DLD1 (cell line): ENCODE data around the gene SLC51B.
"Not testable (repeated sequence)": the region's sequence is repeated elsewhere in the genome, so short reads cannot be mapped to it uniquely, and the experiment has no call there.

Experiments
- in situ Hi-C: cut with HindIII; loops from 2 replicates; pipeline ENCODE4 v1.10.0; 2017; ENCODE audit warnings: low sequenced_read_pairs

Gene SLC51B

DNA sequence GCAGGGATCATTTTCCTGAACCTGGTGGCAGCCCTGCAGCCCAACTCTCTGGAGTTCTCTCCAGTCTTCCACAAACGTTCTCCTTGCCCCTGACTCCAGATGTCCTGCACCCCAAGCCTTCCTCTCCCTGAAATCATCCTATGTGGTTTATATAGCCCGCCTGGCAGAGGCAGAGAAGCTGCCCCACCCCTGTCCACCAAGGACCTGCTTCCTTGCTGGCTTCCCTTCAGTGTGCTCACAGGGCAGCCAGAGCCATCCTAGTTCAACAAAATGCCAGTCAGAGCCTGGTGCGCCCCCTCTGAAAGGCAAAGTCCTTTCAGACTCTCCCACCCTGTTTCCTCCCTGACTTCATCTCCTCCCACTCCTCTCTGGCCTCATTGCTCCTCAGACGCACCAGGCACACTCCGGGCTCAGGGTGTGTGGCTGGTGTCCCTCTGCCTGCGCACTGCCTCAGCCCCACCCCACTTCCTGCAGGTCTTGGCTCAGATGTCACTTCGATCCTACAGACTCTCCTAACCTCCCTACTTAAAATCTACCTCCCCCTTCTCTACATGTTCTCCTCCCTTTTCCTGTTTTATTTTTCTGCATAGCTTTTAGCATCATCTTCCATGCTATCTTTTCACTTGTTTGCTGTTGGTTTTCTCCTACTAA lies 37.2 kb downstream of the SLC51B start:
- in situ Hi-C loops: no loop called here

DNA sequence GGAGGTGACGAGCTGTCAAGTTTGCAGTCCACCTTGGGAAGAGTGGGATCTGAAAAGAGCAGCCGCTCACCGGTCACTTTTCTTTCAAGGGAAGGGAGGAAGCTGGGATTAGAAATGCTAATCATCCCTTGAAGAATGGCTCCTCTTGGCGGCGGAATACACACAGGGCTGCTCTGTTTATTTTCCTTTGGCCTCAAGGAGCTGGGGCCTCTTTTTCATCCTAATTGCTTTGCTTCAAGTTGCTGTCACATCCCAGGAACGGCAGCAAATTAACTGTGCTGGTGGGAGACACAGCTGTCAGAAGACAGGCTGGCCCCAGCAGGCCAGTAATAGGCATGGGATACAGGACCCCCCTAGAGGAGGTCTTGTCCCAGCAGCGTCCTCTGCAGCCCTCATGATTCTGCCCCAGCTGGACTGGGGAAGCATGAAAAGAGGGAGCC lies 38.1 kb downstream of the SLC51B start:
- in situ Hi-C loops: no loop called here

DNA sequence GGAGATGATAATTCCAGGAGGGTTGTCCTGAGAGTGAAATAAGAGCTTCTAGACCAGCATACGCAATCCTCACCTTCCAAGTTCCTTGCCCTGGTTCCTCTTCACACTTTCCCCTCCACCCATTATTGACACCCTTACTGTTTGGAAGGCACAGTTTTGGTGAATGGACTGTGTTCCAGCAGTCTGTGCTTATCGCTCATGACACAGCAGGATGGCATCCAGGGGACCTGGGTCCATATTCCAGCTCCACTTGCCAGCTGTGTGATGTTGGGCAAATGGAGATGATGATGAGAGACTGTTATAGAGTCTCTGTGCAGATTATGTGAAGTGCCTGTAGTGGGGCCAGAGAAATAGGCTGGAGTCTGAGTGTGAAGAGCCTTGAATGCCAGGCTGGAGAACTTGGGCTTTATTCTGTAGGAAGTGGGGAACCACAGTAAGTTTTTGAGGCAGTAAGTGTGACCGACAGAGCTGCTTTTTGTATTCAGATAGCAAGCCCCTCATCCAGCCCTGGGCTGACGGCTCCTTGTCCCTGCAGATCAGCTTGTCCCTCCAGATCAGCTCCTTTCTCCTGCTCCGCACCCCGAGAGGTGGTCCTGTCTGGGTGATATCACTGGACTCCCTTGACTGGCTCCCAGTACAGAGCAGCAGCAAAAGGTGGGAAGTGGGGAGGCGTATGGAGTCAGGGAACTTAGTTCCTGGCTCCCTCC lies 39.5 kb downstream of the SLC51B start:
- in situ Hi-C loops: no loop called here

DNA sequence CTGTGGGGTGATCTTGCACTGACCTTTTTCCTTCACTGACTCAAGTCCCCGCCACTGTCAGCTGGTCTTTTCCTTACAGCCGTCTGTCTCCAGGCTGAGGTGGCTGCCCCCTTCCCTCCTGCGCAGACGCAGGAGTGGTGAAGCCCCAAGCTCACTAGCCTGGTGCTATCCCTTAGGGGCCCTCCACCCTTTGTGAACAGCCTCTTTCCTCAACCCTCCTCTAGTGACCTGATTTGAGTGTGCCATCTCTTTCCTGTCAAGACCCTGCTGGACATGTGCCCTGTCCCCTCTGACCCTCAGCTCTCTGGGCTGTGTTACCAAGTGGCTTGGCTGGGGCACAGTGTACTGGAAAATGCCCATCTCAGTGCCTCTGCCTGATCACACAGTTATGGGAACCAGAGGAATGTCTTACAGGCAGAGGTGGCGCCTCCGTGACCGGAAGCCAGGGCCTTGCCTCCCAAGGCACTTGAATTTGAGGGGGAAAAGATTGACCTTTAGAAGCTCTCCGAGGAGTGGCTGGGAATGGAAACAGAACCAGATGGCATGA lies 40.1 kb downstream of the SLC51B start:
- in situ Hi-C loops: no loop called here

DNA sequence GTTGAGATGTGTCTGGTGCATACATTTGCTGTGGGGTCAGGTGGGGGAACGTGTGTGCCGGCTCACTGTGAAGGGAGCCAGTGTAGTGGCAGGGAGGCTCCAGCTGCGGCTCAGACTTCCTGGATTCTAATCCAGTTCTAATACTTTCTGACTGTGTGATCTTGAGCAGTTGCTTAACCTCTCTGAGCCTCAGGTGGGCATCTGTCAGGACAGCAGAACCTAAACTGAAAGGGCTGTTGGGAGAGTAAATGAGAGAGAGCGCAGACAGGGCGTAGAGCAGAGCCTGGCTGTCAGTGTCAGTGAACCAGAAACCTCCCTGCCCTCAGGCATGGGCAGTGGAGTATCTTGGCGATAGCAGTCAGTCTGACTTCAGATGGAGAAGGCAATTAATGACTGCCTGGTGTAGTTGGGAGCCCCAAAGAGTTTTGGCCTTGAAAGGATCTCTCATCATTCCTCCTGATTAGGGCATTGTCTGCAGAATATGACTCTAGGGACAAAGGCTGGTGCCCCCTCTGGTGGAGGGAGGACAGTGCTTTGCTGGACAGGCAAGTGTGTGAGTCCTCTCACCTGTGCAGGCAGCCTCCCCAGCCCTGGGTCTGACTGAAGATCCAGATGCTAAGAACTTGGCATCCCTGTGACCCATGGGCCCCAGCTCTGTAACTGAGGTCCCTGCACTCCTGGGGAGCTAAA lies 40.9 kb downstream of the SLC51B start:
- in situ Hi-C loops: no loop called here

DNA sequence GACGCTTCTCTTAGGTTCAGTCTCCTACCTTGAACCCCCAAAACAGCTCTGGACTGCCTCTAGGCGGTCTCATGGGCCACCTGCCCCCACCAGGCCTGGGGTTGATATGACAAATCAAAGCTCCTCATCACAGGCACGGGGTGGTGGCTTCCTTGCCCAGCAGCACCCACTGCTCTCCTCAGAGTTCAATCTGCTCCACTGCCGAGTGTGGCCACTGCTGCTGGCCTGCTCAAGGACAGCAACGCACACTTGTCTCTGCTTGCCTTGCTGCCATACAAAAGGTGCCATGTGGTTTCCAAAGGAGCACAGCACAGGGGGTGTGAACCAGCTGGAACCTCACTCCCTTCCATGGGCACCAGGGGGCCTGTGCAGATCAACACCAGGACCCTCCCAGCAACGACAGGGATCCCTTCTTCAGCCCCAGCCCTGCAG lies 41.5 kb downstream of the SLC51B start:
- in situ Hi-C loops: no loop called here

DNA sequence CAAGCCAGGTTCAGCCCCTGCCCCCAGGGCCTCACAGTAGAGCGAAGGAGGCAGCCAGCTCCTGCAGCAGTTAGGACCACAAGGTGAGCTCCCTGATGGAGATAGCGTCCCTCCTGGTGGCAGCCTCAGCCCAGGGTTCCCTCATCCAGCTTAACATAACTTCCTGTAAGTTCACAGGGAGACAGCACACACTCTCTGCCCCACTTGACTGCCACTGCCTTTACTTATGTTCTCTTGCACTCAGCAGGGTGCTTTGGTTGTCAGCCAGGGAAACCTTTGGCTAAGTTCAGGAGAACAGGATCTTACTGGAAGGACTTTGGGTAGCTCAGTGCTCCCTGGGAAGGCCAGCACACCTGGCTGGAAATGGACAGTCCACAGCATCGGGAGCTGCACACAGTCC lies 42.2 kb downstream of the SLC51B start:
- in situ Hi-C loops: no loop called here

DNA sequence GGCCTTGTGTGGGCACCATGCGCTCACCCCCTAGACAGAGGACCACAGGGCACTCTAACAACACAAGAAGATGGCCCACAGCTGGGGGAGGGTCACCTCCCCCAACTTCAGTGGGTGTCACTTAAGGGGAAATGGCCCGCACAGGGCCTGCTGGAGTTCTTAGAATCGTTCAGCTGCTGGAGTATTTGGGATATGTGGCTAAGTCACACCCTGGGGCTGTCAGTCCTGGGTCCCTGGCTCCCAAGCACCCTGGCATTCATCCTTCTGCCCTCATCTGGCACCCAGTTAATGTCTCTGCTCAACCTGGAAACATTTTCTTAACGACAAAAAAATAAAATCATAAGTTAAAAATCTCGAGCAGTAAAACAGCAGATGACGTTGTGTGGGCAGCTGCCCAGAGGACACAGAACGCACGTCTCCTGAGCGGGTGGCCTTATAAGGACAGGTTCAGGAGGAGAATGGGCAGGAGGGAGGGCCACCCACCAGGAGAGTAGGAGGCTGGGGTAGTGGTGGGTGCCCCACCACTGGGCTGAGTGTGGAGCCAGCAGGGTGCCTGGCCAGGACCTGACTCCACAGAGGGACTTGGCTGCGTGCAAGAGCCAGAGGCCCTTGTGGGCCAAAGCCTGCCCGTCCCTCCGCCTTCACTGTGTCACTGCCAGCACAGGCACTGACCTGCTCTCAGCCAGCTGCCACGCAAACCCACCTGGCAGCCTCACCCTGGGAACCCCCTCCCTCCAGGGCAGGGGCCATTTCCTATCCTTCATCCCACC lies 42.9 kb downstream of the SLC51B start:
- in situ Hi-C loops: no loop called here

DNA sequence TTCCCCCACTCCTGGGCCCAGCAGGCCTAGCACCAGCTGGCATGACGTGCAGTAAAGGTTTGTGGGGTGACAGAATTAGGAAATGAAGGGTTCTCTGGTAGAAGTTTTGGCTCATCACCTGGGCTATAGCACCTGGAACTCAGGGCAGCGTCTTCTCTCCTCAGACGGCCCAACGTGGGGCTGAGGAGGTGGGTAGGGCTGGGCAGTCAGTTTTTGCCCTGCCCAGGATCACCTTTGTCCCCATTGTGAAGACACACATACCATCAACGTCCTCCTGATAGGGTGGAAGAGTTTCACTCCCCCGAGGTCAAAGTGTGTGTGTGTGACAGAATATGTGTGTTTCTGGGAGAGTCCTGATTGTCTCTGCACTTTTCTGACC lies 43.4 kb downstream of the SLC51B start:
- in situ Hi-C loops: no loop called here

DNA sequence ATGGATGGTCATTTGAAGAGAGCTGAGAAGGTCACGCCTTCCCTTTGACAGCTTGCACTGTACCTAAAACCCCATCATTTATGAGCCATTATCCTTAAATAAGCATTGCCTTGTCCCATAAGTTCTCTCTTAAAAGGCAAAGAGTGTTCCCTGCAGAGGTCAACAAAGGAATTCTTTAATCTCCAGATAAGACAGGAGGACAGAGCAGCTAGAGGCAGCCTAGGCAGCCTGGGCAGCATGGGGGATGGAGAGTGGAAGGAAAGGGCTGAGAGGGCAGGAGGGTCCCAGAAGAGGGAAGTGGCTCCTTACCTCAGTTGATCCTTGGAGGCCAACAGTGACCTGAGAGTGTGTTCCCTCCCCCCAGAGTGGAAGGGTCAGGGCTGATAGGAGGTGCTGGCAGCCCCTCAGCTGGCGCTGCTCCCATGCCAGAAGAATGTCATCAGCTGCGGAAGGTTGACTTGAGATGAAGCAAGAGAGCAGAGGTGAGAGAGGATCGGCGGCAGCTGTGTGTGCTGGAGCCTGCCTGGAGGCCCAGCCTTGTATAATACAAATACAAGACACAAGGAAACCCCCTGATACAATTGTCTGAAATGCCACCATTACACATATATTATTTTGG lies 44.1 kb downstream of the SLC51B start:
- in situ Hi-C loops: no loop called here

DNA sequence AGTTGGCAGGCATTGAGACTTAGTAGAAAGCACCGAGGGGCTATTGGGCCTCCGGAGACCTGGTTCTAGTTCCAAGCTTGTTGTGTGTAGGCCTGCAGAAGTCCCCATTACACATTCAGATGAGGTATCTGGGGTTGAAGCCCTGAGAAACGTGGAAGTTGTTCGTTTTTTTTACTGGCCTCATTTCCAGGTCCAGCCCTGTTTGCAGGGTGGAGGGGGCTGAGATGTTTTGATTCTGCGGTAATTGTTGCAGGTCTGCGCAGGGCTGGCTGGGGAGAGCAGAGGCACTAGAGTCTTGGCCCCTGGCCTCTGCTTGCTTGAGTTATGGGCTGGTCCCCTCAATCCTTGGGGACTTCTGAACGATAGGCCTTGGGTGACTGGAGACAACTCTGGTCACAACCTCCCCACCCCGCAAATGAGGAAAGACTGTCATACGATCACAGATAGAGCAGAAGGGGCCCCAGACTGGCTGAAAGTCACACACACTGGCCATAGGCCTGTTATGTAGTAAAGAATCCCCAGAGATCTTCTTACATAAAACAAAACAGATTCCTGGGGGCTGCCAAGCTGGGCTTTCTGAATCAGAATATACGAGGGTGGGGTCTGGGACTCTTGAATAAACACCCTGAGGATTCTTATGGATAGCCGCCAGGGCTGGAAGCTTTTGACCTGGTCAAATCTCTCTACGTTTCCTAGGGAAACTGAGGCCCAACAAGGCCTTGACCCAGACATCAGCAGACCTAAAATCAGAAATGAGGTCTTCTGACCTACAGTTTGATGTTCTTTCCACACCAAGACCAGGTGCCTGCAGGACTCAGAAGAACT lies 47.0 kb downstream of the SLC51B start:
- in situ Hi-C loops: no loop called here

DNA sequence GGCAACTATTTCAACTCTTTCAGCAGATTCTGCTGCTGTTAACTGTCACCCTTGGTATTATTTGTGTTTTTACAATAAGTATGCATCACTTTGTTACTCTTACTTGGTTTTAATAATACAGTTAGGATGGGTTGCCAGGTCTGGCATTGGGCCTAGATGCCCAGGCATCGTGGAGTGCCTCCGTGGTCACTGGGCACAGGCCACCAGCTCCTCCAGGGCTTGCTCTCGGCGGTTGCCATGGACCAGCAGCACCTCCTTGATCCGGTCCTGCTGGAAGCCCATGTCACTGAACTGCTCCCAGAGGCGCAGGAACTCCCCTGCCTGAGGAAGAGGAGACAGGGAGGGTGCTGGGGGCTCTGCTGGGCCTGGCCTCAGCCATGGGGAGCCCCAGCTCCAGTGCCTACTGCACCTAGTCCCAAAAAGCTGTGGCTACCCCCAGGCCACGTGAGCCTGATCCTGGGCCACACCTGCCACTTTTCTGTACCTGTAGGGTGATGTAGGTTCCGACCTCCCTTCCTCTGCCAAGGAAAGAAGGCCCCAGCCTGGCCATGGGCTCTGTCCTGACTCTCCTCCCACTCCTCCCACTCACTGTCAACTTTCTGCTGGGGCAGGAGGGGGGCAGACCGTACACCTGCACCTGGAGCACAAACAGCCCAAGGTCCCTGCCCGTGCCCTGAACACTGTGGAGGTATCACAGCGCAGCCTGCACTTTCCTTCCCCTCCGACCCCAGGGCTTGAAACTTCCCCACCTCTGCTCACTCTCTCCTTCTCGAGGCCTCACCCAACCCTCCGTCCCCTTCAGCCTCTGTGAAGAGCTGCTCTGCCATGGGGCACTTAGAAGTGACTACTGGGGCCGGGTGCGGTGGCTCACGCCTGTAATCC lies 48.0 kb downstream of the SLC51B start:
- in situ Hi-C loops: no loop called here

DNA sequence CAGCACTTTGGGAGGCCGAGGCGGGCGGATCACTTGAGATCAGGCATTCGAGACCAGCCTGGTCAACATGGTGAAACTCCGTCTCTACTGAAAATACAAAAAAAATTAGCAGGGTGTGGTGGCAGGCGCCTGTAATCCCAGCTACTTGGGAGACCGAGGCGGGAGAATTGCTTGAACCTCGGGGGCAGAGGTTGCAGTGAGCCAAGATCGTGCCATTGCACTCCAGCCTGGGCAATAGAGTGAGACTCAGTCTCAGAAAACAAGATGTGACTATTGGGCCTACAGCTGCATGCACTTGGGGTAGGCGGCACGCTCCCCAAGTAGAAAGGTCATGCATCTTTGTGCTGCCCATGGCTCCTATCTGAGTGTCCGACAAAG lies 48.6 kb downstream of the SLC51B start:
- in situ Hi-C loops: not testable (repeated sequence)

DNA sequence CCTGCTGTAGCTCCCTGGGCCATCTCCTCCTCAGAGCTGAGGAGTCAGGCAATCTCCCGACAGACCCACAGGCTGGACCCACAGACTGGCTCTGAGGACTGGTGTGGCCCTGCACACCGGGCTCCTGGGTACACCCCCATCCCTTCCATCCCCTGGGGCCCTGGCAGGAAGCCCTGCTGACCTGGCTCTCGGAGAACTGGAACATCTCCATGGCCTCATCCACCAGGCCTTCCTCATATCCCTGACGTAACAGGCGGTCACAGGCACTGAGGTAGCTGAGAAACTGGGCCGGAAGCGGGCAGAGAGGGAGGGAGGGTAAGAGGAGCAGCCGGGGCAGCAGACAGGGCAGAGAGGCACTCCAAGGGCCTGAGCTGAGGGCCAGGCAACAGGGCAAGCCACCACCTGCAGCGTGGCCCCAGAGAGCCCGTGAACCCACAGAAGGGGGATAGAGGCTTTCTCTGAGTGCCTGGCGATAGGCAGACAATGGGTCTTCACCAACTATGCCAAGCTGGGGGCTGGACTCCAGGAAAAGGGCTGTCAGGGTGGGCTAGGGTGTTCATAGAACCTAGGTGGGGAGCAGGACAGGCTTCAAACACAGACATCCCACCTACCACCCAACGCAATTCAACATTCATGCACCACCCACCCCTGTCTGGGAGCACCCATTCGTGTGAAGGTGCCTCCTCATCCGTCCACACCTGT lies 49.3 kb downstream of the SLC51B start:
- in situ Hi-C loops: no loop called here

DNA sequence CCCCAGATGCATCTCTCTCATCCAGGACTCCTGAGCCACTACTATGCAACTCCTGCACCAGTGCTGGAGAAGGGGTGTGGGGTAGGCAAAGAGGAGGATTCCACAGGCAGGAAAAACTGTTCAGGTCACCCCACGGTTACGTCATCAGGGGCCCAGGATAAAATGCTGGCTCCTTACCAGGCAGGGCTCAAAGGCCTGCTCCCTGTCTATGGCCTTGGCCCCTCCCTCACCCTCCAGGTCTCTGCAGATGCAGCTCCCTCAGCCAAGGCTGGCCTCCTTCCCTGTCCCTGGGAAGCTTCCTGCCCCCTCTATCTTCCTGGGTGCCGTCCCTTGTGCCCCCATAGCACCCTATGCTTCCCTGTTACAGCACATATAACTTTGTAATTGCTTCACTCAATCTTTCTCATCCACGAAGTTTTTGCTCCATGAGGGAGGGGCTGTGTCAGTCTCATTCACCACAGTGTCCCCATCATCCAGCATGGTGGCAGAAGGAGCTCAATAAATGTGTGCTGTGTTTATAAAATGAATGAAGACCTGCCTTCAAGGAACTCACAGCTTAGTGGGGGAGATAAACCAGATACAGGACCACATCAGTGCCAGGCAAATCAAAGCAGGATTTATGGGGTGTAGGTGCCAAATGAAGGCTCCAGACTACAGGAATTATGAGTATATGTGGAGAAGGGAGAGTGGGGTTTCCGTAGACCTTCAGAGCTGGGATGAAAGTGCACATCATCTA lies 50.0 kb downstream of the SLC51B start:
- in situ Hi-C loops: no loop called here

DNA sequence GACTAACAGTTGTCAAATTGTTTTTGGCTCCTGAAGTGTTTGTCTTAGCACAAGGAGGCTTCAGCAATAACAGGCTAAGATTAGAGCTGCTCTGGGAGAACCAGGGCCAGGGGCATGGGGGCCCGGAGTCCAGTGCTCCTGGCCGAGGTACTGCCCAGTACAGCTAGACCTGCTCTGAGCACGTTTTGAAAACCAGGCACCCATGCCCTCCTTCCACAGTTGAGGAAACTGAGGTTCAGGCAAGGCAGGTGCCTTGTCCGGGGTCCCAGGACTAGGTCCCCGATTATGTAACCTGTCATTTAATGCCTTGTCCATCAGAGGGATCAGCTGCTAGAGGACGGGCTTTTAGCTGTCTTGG lies 50.5 kb downstream of the SLC51B start:
- in situ Hi-C loops: no loop called here

DNA sequence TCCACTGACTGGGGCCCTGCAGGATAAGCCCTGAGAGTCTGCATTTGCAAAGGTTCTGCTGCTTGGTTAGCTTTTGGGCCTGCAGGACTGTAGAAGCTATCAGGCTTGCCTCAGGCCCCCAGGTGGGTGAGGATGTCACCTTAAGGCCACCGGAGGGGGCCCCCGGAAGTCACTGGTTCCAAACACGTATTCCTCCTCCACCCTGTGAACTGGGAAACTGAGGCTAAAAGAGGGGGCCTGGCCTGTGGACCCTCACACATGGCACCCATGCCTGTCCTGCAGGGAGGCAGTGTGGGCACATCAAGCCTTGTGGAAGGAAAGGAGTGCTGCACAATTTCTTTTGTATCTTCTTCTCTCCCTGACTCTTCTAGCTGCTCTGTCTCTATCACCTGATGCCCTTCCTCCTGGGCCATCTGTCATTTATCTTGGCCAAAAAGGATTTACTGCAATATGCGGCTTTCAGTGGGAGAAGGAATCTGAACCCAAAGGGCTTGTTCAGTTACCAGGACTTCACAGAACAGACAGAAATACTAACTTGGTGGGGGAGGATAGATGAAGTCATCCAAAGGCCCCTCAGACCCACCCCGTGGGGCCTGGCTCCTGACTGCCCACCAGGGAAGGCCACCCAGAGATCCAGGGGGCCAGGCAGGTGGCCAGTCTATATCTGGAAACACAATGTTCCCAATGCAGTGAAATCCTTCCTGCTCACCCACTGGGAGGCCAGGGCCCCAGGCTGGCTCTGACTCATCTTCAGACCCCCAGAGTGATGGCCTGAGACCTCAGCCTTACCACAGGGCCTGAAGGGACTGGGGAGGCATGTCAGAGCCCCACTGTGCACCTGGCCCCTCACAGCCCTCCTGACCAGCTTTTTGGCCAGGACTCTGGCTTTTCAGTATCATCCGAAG lies 51.5 kb downstream of the SLC51B start:
- in situ Hi-C loops: no loop called here
